ELR (cell line): ENCODE measurements around the gene MTHFD2L.

Experiments
- DNase-seq: peaks from one replicate; pipeline ENCODE4 v3.0.0-alpha.2; 2015; ENCODE audit warnings: low read depth

Gene MTHFD2L

GRCh38 chr4:74132944-74133343 lies 25.0 kb upstream of the MTHFD2L start:
- DNase-seq, result no peak

GRCh38 chr4:74133786-74134499 lies 24.0 kb upstream of the MTHFD2L start:
- DNase-seq, result peak; percentile 86

GRCh38 chr4:74134500-74134852 lies 23.4 kb upstream of the MTHFD2L start:
- no peak for DNase-seq

DNA sequence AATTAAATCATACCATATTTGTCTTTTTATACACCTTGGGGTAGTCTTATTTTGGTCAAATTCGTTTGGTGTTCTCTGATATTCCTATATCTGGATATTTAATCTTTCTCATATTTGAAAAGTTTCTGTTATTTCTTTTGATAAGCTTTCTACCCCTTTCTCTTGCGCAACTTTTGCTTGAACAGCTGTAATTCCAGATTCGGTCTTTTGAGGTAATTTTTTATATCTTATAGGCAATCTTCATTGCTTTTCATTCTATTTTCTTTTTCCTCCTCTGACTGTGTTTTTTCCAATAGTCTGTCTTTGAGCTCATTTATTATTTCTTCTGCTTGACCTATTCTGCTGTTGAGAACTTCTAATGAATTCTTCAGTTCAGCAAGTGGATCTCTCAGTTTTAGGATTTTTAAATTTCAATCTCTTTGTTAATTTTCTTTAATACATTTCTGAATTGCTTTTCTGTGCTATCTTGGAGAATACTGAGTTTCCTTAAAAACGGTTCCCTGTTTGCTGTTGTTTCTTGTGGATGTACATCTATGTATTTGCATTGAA lies 11.3 kb upstream of the MTHFD2L start:
- DNase-seq, result no peak

- DNase-seq, result no peak
Measured at GRCh38 chr4:74148205-74148604, 9.7 kb upstream of the MTHFD2L start.

DNA sequence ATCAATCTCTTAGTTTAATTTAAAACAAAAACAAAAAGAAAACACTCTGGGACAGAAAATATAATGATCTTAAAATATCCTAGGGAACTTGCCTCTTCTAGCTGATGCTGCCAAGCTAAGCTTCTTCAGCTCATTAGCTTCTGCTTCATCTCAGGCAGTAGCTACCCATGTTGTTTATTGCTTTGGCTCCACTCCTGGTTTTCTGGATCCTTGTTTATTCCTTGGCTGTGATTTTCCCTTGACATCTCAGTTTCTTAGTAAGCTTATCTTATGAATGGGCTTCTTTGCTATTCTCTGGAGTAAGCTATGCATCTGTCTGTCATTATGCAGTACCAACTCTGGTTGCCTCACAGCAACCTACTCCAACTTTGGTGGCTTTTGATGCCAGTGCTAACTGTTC lies 5.1 kb upstream of the MTHFD2L start:
- no peak for DNase-seq

DNA sequence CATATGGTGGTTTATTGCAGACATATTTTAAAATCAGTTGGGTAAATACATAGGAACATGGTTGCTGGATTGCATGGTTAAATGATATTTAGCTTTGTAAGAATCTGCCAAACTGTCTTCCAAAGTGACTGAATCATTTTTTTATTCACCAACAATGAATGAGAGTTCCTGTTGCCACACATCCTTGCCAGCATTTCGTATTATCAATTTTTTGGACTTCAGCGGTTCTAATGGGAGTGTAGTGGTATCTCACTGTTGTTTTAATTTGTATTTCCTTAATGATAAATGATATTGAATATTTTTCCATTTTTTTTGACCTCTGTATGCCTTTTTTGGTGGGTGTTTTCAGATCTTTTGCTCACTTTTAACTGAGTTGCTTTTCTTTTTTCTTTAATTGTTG lies 1.4 kb upstream of the MTHFD2L start:
- DNase-seq, result no peak

DNA sequence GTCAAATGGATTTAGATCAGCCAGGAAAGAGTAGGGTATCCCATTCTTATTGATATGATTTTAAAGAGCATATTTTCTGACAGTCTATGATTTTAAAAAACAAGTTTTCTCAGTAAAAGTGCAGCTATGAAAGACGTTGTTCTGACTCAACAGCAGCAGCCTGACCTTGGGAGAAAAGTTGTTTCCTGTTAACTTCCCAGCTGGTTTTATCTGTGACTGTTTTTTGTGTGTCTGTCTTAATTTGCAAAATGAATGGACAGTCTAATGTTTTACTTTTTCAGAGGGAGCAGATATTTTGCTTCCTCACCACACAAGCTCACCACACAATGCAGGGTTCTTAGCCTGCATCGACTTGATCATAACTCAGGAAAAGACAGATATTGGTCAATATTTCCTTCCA lies 764 bp upstream of the MTHFD2L start:
- peak; percentile 60 for DNase-seq

- DNase-seq, result peak; percentile 21
Measured at GRCh38 chr4:74158466-74159142, 686 bp downstream of the MTHFD2L start.

DNA sequence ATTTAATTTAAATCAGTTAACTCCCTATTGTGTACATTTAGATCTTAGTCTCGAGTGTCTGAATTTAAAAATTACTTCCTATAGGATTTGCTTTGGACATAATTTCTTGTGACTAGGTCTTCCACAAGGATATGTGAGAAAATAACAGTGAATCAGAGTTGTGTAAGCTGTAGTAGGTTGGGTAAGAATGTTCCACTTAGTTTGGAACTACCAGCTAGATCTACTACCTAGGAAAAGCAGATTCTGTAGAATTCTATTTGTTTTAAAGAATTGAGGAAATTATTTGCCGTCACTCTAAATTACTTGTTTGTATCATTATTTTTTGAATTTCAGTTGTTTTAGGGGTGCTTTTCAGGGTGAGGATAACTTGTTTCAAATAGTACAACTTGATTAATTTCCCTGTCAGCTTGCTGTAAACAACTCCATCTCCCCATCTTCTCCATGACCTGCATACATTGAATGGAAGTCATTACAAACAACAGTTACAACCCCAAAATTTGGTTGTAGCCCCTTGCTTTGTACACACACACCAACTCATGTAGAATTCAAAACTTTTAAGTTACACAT lies 1.3 kb downstream of the MTHFD2L start:
- DNase-seq, result peak; percentile 43

DNA sequence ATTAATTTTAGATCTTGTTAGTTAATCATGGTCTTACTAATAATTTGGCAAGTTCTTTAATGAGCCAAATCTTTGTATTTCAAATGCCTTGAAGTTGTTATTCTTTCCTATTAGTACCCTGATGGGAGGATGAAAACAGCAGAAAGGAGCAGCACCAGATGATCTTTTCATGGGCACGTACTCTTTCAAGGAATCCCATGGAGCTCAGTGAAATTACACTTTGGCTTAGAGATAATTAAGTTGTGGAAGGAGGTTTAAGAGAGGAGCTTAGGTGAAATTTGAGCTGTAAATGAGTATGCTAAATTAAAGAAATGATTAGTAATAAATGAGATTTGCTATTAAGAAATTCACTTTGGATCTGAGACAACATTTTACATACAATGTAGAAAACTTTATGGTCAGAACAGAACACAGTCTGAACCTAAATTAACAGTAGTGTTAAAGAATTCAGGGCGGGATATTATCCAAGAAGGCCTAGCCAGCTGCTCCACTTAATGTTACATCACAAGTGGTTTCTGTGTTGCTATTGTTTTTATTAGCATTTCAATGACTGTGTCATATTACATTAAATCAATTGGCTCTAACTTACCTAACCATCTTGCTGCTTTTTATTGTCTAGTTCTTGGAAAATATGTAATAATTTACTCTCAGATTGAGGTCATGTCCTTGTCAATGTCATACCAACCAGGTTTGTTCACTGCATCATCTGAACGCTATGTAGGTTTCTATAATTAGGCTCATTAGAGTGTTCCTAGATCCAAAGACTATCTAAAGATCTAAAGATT lies 3.9 kb downstream of the MTHFD2L start:
- DNase-seq, result no peak

- no peak for DNase-seq
Measured at GRCh38 chr4:74166135-74166534, 8.2 kb downstream of the MTHFD2L start.

DNA sequence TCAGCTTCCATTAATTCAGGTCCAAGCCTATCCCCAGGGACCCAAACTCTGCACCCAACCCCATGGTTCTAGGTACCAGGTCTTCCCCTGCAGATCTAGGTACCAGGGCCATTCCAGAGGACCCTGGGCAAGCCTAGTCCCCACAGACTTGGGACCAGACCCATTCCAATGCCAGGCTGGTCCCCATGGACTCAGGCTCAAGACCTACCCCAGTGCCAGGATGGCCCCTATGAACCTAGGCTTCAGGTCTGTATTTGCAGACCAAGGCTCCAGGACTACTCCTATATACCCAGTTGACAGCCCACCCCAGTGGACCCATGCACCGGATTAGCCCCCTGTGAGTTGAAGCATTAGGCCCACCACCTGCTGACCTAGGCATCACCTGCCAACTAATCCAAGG lies 8.9 kb downstream of the MTHFD2L start:
- DNase-seq, result no peak

DNA sequence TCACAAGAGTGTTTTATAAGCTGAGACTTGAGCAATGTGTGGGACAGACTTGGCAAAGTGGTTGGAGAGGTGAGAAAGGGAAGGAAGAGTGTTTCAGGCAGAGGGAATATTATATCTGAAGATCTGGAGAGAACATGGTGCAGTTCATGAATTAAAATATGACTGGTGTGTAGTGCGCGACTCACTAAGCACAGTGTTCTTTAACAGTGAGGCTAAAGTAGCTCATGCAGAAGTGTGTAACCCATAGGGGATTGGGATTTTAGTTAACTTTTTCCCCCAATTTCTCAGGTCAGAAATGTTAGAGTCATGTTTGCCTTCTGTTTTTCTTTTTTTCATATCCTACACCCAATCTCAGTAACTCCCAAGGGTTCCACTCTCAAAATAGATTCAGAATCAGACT lies 9.7 kb downstream of the MTHFD2L start:
- DNase-seq, result no peak

DNA sequence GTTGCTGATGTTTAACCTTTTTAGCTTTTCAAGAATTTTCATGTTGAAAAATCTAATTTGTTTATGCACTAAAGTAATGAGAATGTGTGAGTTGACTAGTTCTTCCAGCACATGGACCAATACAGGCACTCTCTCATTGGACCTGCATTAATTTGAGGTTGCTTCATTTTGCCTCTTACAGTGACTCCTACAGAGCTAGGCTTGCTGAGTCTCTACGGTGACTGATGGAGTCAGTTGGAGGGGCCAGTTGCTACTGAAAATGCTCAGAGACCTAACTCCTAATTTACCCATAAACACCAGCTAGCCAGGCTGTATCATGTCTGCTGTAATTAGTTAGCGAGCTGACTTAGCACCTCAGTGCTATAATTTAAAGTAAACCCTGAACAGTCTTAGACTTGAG lies 10.9 kb downstream of the MTHFD2L start:
- no peak for DNase-seq

DNA sequence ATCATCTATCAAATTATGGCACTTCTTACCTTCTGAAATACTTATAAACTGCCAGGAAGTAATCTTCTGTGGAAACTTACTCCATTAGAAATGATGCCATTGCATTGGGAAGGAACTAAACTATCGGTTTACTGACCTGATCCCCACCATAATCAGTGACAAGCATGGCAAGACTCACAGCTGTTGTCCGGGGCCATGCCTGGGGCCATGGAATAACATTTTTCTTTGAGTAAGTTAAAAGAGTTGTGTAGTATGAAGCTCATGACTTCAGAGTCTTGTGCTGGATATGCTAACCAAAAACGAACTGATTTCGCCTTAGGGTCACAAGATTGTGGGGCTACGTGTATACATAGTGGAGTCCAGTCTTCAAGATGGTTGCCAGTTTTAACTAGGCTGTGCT lies 15.4 kb downstream of the MTHFD2L start:
- DNase-seq, result no peak

- DNase-seq, result no peak
Measured at GRCh38 chr4:74174421-74174820, 16.5 kb downstream of the MTHFD2L start.

- no peak for DNase-seq
Measured at GRCh38 chr4:74174941-74175340, 17.0 kb downstream of the MTHFD2L start.

DNA sequence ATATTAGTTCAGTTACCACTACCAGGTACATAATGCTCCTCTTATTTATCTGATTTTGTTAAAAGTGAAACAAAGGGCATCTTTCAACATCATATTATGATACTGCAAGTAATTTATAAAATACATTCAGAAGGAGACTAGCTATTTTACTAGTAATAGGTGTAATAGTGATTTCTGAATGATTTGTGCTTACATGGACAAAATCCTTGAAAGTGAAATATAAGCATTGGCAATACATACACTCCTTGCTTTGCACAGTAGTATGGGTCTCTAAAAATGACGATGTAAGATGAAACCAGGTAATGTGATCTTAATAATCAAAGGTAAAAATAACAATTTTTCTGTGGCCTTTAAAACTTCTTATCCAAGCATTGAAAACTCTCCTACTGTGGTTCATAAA lies 17.5 kb downstream of the MTHFD2L start:
- no peak for DNase-seq

DNA sequence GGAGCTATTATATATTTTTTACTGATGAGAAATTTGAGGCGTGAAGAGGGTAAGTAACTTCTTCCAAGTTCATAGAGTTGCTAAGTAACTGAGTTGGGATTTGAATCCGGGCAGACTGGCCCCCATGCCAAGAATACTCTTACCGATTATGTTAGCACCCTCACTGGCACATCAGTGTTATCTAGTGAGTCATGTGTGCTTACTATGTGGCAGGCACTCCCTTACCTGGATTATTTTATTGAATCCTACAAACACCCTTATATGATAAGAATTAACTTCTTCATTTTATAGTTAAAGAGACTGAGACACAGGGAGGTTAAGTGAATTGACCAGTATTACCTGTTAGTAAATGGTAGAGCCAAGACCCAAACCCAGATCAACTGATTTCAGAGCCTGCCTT lies 20.9 kb downstream of the MTHFD2L start:
- DNase-seq, result no peak

DNA sequence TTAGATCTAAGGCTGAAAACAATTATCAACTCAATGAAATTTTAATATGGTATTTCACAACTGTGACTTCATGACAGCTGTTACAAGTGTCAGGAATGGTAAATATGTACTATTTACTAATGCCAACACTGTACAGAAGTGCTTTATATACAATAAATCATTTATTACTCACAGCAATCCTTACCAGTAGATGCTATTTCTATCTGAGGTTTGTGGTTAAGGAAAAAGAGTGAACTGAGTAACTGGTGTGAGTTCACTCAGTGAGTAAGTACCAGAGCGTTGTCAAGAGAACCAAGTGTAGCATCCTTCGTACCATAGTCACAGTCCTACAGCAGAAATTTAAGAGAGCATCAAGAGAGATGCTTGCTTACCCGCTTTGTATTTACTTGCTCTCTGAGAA lies 23.3 kb downstream of the MTHFD2L start:
- DNase-seq, result peak; percentile 78

DNA sequence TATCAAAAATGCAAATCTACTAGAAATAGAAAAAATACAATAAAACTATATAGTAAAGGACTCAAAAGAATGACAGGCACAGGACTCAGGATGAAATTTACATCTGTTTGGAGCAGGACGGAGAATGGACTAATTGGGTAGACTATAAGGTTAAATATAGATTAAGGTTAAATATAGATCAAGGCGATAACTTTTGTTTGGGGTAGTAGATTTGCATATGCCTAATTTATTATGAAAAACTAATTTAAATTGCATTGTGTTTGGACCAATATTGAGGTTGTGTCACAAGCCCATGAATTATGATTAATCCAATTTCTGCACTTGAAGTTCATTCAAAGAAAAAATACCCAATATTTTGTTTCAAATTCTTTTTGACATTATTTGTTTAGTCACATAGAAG lies 31.0 kb downstream of the MTHFD2L start:
- DNase-seq, result no peak
